K562 (cell line): ENCODE results near the gene ANKRD13B. TPM values are rescaled to one million over a fixed set of nuclear protein-coding genes. Genes with fewer than 3 reads are reported as not detected.

Source experiments
- ATAC-seq: fragments of 200-7000 bp; cut with Tn5 transposase; 3 replicates; pipeline ENCODE4 v1.9.1; 2020; ENCODE audit warnings: moderate library complexity
- BruUV-seq: library from RNA; stranded (reverse); fragments of 400-500 nt; replicated peaks from 2 replicates; lab custom pipeline; 2021; lab: Mats Ljungman, UMichigan
- CTCF ChIA-PET: fragments of 300-600 bp; formaldehyde crosslinking; extraction: SDS; loops from one replicate; lab custom pipeline; 2021; ENCODE audit warnings: low intra/inter-chr PET ratio; lab: Yijun Ruan, JAX
- POLR2A ChIA-PET: fragments of 300-600, 350-650 bp; sonication (Branson Sonifier 250); formaldehyde crosslinking; extraction: SDS; loops from one replicate; lab custom pipeline; 2021; ENCODE audit warnings: antibody characterized with exemption, inconsistent platforms; lab: Yijun Ruan, JAX
- DNase-seq, 4 experiments: peaks; one replicate each; pipeline versions ENCODE4 v3.0.0 to v3.0.0-alpha.2; 2011 to 2018; ENCODE audit warnings: low spot score in 3 of 4, mixed read lengths in 3 of 4; ENCODE audit errors: extremely low read depth in 1 of 4
- FAIRE-seq: peaks from 2 replicates; lab custom pipeline; 2011; peaks lifted over from hg19 to GRCh38; lab: Jason Lieb, UNC
- H2AFZ ChIP-seq: 2 replicates; pipeline ENCODE4 v1.6.0; 2011; ENCODE audit warnings: low read depth, low read length, control low read depth, inconsistent platforms
- H3K27ac ChIP-seq: fragments of 200-600 bp; 3 replicates; pipeline ENCODE4 v1.8.0; 2011; ENCODE audit warnings: low read depth, mild to moderate bottlenecking, control low read depth, inconsistent platforms, low read length, moderate library complexity, mixed read lengths; ENCODE audit errors: extremely low read depth
- H3K27me3 ChIP-seq, 2 experiments: fragments of 300-600 bp in 1 of 2; 2 replicates in 1 of 2; 3 replicates in 1 of 2; pipeline versions ENCODE4 v1.6.0 to v1.8.0; 2011; ENCODE audit warnings: inconsistent platforms in 2 of 2, low read length in 2 of 2, mild to moderate bottlenecking in 1 of 2, mixed read lengths in 1 of 2, moderate library complexity in 1 of 2; ENCODE audit not compliant: control insufficient read depth in 2 of 2, insufficient read depth in 2 of 2
- H3K36me3 ChIP-seq: fragments of 300-600 bp; 3 replicates; pipeline ENCODE4 v1.8.0; 2011; ENCODE audit warnings: mild to moderate bottlenecking, low read length, inconsistent platforms; ENCODE audit not compliant: control insufficient read depth, insufficient read depth
- H3K4me1 ChIP-seq, 2 experiments: fragments of 200-600 bp in 1 of 2; replicated peaks in 1 of 2; 2 replicates in 1 of 2; 3 replicates in 1 of 2; pipeline versions ENCODE4 v1.5.1 to v1.8.0; 2011; ENCODE audit warnings: inconsistent platforms in 2 of 2, low read length in 2 of 2, mild to moderate bottlenecking in 1 of 2, mixed read lengths in 1 of 2, moderate library complexity in 1 of 2; ENCODE audit not compliant: control insufficient read depth in 2 of 2, insufficient read depth in 2 of 2
- H3K4me2 ChIP-seq: 2 replicates; pipeline ENCODE4 v1.6.1; 2011; ENCODE audit warnings: low read length, control low read depth, inconsistent platforms, mixed read lengths; ENCODE audit not compliant: insufficient read depth
- H3K4me3 ChIP-seq: fragments of 200-600 bp; sonication (generic), shearing (Covaris generic); 2 replicates; pipeline ENCODE4 v1.5.1; 2016; ENCODE audit warnings: control low read depth, inconsistent platforms
- H3K79me2 ChIP-seq: fragments of 200-600 bp; 3 replicates; pipeline ENCODE4 v1.8.0; 2011; ENCODE audit warnings: low read length, inconsistent platforms; ENCODE audit not compliant: control insufficient read depth, insufficient read depth
- H3K9ac ChIP-seq, 2 experiments: 2 replicates each; pipeline versions ENCODE4 v1.6.0 to v1.6.1; 2011; ENCODE audit warnings: low read depth in 2 of 2, low read length in 2 of 2, control low read depth in 1 of 2, inconsistent platforms in 1 of 2, mild to moderate bottlenecking in 1 of 2, mixed read lengths in 1 of 2; ENCODE audit not compliant: insufficient read depth in 1 of 2
- H3K9me1 ChIP-seq: one replicate; pipeline ENCODE4 v1.6.0; 2011; ENCODE audit warnings: inconsistent platforms, mild to moderate bottlenecking, low read length, moderate library complexity; ENCODE audit not compliant: control insufficient read depth, insufficient read depth
- H3K9me3 ChIP-seq: replicated peaks from 2 replicates; pipeline ENCODE4 v1.5.1; 2011; ENCODE audit warnings: low read depth, low read length, inconsistent platforms; ENCODE audit not compliant: control insufficient read depth, insufficient read depth
- H4K20me1 ChIP-seq: replicated peaks from 2 replicates; pipeline ENCODE4 v1.6.1; 2011; ENCODE audit warnings: low read length, inconsistent platforms, mixed read lengths; ENCODE audit not compliant: control insufficient read depth, insufficient read depth
- CBFA2T2 ChIP-seq: fragments of 450-650 bp; conservative IDR thresholded peaks from 2 replicates; pipeline ENCODE4 v1.6.1; 2017; ENCODE audit warnings: mild to moderate bottlenecking
- CBFB ChIP-seq: sonication (generic); formaldehyde crosslinking; IDR thresholded peaks from 2 replicates; pipeline ENCODE4 v1.4.0; 2020; ENCODE audit warnings: mild to moderate bottlenecking, missing genetic modification reagents
- ELF2 ChIP-seq: fragments of 250-450 bp; sonication (Bioruptor Pico); IDR thresholded peaks from 2 replicates; pipeline ENCODE4 v1.5.0; 2021; ENCODE audit warnings: mild to moderate bottlenecking
- GABPB2 ChIP-seq: fragments of 250-450 bp; sonication (Bioruptor Pico); conservative IDR thresholded peaks from 2 replicates; pipeline ENCODE4 v1.5.1; 2021; ENCODE audit warnings: mild to moderate bottlenecking
- IRF1 ChIP-seq: sonication (generic); formaldehyde crosslinking; IDR thresholded peaks from 2 replicates; pipeline ENCODE4 v1.8.0; 2022; ENCODE audit warnings: missing genetic modification reagents, mild to moderate bottlenecking, borderline replicate concordance
- NR2C2 ChIP-seq, 2 experiments: fragments of 200-800 bp in 1 of 2; sonication (Bioruptor generic) in 1 of 2; sonication (generic) in 1 of 2; formaldehyde crosslinking in 1 of 2; IDR thresholded peaks; 2 replicates each; pipeline versions ENCODE4 v1.6.1 to v1.8.0; 2016 to 2022; ENCODE audit warnings: mild to moderate bottlenecking in 1 of 2, missing compliant biosample characterization in 1 of 2, missing genetic modification characterization in 1 of 2, missing genetic modification reagents in 1 of 2
- SMAD2 ChIP-seq: fragments of 150-350 bp; IDR thresholded peaks from 2 replicates; pipeline ENCODE4 v1.6.1; 2014; ENCODE audit warnings: low read depth, mild to moderate bottlenecking, low read length
- TCFL5 ChIP-seq: fragments of 250-450 bp; sonication (Bioruptor Pico); conservative IDR thresholded peaks from 2 replicates; pipeline ENCODE4 v1.6.1; 2021; ENCODE audit warnings: mild to moderate bottlenecking, moderate library complexity, matching md5 sums
- TOE1 ChIP-seq, 2 experiments: fragments of 450-650 bp in 1 of 2; sonication (generic) in 1 of 2; formaldehyde crosslinking in 1 of 2; IDR thresholded peaks; 2 replicates each; pipeline versions ENCODE4 v1.7.1 to v1.8.0; 2016 to 2022; ENCODE audit warnings: borderline replicate concordance in 2 of 2, mild to moderate bottlenecking in 2 of 2, antibody characterized with exemption in 1 of 2, inconsistent platforms in 1 of 2, low read depth in 1 of 2, missing genetic modification reagents in 1 of 2, moderate library complexity in 1 of 2
- ZNF354B ChIP-seq: fragments of 250-450 bp; sonication (Bioruptor Pico); IDR thresholded peaks from 2 replicates; pipeline ENCODE4 v1.4.0; 2020
- WGBS: fragments of 100-300 bp; shearing (Covaris generic); methylation state at CpG from one replicate; pipeline ENCODE4 v1.1.6; 2016; ENCODE audit warnings: low coverage, mixed read lengths; ENCODE audit not compliant: insufficient coverage; ENCODE audit errors: missing lambda C conversion rate; 5-methylcytosine and 5-hydroxymethylcytosine counted together
- in situ Hi-C: fragments of 300-500 bp; cut with MboI; formaldehyde crosslinking; loops from 4 replicates; pipeline ENCODE4 v1.15.0; 2018; ENCODE audit warnings: inconsistent platforms, mixed read lengths
- intact Hi-C: fragments of 100-400 bp; cut with micrococcal nuclease; formaldehyde crosslinking; loops from 2 replicates; pipeline ENCODE4 v1.14.2; 2022
- polyA plus RNA-seq, 8 experiments: library from polyadenylated mRNA; depleted of rRNA in 4 of 8; stranded (reverse) in 5 of 8; unstranded in 3 of 8; fragments of >200 nt; fragmentation: Nextera tagmentation in 2 of 8; fragmentation: Illumina TruSeq in 1 of 8; extraction: Ambion mirVana in 2 of 8; extraction: Trizol in 1 of 8; gene quantifications; 2 replicates each; pipeline versions ENCODE4 v1.2.1 to v1.2.3, GENCODE V29; 2011 to 2014; ENCODE audit warnings: inconsistent platforms in 1 of 8, missing spikeins in 1 of 8
- total RNA-seq, 7 experiments: library from RNA; depleted of rRNA in 6 of 7; stranded (reverse); fragments of >200 nt in 6 of 7; fragmentation: Illumina TruSeq in 2 of 7; extraction: Trizol in 2 of 7; gene quantifications; 2 replicates each; pipeline versions ENCODE4 v1.2.1 to v1.2.3, GENCODE V29; 2011 to 2021; ENCODE audit warnings: low replicate concordance in 1 of 7
- TF ChIP-seq, protein P1 (sequence below): sonication (generic); formaldehyde crosslinking; IDR thresholded peaks from 2 replicates; pipeline ENCODE4 v1.8.1; 2023; ENCODE audit warnings: missing genetic modification reagents, mild to moderate bottlenecking, borderline replicate concordance
- TF ChIP-seq, protein P2 (sequence below), 2 experiments: fragments of 450-650 bp; IDR thresholded peaks; 2 replicates each; pipeline ENCODE4 v1.6.1; 2016

Gene ANKRD13B
- total and polyA plus RNA-seq, 9 of the 15 experiments (the other 6 are each of a cell fraction or from before 2014, with no cell fraction given): 0.15 to 28.1 (median 4.6) TPM

DNA sequence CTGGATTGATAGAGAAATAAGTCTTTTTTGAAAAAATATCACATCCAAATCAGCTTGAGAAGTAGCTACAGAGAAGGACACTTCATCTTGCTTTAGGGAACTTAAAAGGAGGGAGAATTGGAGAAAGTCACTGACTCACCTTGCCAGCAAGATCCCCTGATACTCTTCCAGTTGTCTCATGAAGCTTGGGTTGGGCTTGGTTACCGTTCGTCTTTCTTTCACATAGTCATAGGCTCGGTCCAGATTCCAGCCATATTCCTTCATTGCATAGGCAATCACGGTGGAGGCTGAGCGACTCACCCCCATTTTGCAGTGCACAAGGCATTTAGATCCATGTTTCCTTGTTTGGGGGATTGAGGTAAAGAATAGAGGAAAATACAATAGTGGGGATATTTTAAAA is 55.1 kb downstream of the ANKRD13B start (continued):
- TF ChIP-seq ELF2: no peak
- TF ChIP-seq, all 486 proteins: peak for 0

DNA sequence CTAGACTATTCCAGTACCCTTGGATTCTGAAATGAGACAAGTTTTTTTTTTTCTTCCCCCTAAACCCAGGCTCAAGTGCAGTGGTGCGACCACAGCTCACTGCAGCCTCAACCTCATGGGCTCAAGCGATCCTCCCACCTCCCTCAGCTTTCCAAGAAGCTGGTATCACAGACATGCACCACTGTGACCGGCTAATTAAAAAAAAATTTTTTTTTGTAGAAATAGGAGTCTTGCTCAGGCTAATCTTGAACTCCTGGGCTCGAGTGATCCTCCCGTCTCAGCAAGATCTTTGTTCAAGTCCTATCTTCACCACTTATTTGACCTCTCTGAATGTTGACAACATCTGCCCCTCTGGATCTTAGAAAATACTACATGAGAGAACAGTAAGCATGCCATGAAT is 56.4 kb downstream of the ANKRD13B start:
- Histone ChIP-seq H3K9ac (0 out of 4 replicates have a peak overlapping the region, but pooled peaks of 1 of the 2 experiments have one; percentile 2), H3K4me2 (no peak overlapping the region; the same call in 1 of the 2 replicates), H4K20me1 (no peaks in the 10 kb centered on the region), H3K4me1 (peaks cover 0 to 27% of the 10 kb centered on the region in 2 experiments; a peak in 2 of 5 replicates), H3K4me3 (no peak overlapping the region), H3K36me3 (no peaks in the 10 kb centered on the region), H2AFZ (no peak overlapping the region; the same call in 1 of the 2 replicates), H3K9me3 (no peaks in the 10 kb centered on the region), H3K27me3 (no peaks in the 10 kb centered on the region), H3K27ac (peak overlapping the region; percentile 29; the same call in 1 of the 3 replicates), H3K79me2 (no peaks in the 10 kb centered on the region), H3K9me1 (no peaks in the 10 kb centered on the region)
- CTCF ChIA-PET: no interaction called here
- ATAC-seq (peak; percentile 41; the same call in 2 of the 3 replicates), DNase-seq (peak in 1 of 4 experiments; percentile 52), FAIRE-seq (no peak)
- WGBS: 6% methylated on average over 5 of the region's 5 CpGs
- intact Hi-C loops: no loop called here
- in situ Hi-C loops: no loop called here
- BruUV-seq: no TSS peak
- POLR2A ChIA-PET: interaction anchor here (1.5 kb wide), 1 partner anchor 10 kb away, joined by 4 read pairs; no protein-coding TSS in a partner anchor
- TF ChIP-seq, protein P1, sequence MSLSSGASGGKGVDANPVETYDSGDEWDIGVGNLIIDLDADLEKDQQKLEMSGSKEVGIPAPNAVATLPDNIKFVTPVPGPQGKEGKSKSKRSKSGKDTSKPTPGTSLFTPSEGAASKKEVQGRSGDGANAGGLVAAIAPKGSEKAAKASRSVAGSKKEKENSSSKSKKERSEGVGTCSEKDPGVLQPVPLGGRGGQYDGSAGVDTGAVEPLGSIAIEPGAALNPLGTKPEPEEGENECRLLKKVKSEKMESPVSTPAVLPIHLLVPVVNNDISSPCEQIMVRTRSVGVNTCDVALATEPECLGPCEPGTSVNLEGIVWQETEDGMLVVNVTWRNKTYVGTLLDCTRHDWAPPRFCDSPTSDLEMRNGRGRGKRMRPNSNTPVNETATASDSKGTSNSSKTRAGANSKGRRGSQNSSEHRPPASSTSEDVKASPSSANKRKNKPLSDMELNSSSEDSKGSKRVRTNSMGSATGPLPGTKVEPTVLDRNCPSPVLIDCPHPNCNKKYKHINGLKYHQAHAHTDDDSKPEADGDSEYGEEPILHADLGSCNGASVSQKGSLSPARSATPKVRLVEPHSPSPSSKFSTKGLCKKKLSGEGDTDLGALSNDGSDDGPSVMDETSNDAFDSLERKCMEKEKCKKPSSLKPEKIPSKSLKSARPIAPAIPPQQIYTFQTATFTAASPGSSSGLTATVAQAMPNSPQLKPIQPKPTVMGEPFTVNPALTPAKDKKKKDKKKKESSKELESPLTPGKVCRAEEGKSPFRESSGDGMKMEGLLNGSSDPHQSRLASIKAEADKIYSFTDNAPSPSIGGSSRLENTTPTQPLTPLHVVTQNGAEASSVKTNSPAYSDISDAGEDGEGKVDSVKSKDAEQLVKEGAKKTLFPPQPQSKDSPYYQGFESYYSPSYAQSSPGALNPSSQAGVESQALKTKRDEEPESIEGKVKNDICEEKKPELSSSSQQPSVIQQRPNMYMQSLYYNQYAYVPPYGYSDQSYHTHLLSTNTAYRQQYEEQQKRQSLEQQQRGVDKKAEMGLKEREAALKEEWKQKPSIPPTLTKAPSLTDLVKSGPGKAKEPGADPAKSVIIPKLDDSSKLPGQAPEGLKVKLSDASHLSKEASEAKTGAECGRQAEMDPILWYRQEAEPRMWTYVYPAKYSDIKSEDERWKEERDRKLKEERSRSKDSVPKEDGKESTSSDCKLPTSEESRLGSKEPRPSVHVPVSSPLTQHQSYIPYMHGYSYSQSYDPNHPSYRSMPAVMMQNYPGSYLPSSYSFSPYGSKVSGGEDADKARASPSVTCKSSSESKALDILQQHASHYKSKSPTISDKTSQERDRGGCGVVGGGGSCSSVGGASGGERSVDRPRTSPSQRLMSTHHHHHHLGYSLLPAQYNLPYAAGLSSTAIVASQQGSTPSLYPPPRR (CRISPR knock-in tag): no peak
- TF ChIP-seq, protein P2, sequence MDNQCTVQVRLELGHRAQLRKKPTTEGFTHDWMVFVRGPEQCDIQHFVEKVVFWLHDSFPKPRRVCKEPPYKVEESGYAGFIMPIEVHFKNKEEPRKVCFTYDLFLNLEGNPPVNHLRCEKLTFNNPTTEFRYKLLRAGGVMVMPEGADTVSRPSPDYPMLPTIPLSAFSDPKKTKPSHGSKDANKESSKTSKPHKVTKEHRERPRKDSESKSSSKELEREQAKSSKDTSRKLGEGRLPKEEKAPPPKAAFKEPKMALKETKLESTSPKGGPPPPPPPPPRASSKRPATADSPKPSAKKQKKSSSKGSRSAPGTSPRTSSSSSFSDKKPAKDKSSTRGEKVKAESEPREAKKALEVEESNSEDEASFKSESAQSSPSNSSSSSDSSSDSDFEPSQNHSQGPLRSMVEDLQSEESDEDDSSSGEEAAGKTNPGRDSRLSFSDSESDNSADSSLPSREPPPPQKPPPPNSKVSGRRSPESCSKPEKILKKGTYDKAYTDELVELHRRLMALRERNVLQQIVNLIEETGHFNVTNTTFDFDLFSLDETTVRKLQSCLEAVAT (IDR thresholded peaks at IDR 0.05): no peak
- TF ChIP-seq TCFL5 (CRISPR knock-in tag) (no peak), CBFB (CRISPR knock-in tag) (no peak), IRF1 (CRISPR knock-in tag) (no peak), NR2C2 (CRISPR knock-in tag; IDR thresholded peaks at IDR 0.05) (no peak), NR2C2 (tag; IDR thresholded peaks at IDR 0.05) (no peak), SMAD2 (no peak), TOE1 (IDR thresholded peaks at IDR 0.05; ENCODE audit: borderline replicate concordance) (no peak), TOE1 (CRISPR knock-in tag; IDR thresholded peaks at IDR 0.05; ENCODE audit: borderline replicate concordance, low read depth) (no peak), GABPB2 (CRISPR knock-in tag) (no peak), CBFA2T2 (0 out of 2 replicates have a peak, but pooled peaks have one; percentile 18), ZNF354B (CRISPR knock-in tag) (no peak)
